HG03064 (cell line): ENCODE results near the gene NKAIN2.

Experiments
- ATAC-seq: cut with Tn5 transposase; IDR thresholded peaks from one replicate; pipeline ENCODE4 v1.9.1; 2021; ENCODE audit warnings: low read depth; ENCODE audit not compliant: unreplicated experiment

Gene NKAIN2

DNA sequence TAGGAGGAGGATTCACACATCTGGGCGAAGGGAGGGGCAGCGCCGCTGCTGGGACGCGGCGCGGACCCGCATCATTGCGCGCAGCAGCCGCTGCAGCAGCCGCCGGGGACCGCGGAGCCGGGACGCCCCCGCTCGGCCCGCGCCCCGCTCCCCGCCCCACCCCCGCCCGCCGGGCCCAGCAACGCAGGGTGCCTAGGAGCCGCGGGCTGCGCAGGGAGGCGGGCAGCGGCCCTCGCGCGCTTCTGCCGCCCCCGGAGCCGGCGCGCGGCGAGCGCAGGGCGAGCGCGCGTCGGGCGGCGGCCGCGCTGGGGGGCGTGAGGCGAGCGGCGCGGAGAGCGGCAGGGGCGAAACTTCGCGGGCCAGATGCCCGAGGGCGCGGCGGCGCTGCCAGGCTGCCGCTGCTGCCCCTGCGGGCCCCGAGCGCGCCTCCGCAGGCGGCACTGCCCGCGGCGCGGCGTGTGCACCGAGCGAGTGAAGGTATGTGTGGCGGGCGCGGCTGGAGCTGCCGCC, at the start of gene NKAIN2:
Gene NKAIN2, plus strand, starts transcription at position 362 of the 510 bp plus-strand sequence.
- ATAC-seq, result peak; percentile 38

GRCh38 chr6:123759472-123759871, 44.2 kb upstream of the NKAIN2 start:
- no peak for ATAC-seq

DNA sequence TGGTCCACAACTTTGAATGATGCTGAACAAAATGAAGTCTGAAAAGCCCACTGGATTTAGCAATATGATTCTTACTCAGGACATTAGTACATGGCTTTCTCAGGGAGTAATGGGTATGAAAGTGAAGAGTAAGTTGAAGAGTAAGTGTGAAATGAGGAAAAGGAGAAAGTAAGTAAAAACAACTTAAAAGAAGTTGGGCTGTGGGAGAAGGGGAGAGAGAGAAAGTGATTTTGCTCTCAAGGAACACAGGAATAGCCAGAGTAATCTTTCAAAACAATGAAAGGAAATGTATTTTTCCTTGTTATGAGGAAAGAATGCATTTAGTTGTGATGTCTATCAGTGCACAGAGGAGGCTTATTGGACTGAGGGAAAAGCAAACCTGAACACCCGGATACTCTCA, 39.8 kb upstream of the NKAIN2 start:
- no peak for ATAC-seq

- no peak for ATAC-seq
Measured at GRCh38 chr6:123764722-123765121, 38.9 kb upstream of the NKAIN2 start.

- ATAC-seq, result no peak
Measured at GRCh38 chr6:123768921-123769320, 34.7 kb upstream of the NKAIN2 start.

- no peak for ATAC-seq
Measured at GRCh38 chr6:123769431-123769830, 34.2 kb upstream of the NKAIN2 start.

DNA sequence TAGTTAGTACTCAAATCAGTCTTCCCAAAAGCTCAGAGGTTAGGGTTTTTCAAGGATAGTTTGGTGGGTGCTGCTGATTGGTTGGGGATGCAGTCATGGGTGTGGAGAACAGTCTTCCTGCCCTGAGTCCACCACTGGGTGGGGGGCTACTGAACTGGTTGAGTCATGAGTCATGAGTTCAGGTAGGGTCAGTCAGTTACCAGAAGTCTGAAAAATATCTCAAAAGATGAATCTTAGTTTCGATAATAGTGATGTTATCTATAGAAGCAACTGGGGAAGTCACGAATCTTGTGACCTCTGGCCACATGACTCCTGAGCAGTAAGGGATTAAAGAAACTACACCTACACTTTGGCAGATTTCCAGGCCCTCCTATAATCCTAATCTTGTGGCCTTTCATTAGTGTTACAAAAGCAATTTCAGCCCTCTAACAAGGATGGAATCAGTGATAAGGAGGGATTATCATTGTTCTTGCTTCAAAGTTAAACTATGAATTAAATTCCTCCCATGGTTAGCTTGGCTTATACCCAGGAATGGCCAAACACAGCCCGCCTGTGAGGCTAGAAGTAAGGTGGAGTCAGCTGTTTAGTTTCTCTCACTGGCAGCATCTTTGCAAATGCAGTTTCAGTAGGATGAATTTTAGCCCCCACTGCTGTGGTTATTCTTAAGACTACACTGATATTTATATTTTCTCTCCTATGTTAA, 33.3 kb upstream of the NKAIN2 start:
- no peak for ATAC-seq

DNA sequence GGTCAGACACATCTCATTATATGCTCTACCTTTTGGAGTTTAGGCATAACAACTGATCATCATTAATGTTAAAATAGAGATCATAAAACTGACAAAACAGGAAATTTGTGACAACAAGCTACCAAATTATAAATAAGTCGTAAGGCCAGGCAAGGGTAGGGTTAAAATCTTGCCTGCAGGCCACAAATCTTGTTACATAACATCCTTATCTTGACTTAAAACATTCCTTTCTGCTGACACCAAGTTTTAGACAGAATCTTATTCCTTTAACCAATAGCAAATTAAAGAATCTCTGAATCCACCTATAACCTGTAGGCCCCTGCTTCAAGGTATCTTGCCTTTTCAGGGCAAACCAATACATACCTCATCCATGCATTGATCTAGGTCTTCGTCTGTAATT, 32.5 kb upstream of the NKAIN2 start:
- ATAC-seq, result no peak

DNA sequence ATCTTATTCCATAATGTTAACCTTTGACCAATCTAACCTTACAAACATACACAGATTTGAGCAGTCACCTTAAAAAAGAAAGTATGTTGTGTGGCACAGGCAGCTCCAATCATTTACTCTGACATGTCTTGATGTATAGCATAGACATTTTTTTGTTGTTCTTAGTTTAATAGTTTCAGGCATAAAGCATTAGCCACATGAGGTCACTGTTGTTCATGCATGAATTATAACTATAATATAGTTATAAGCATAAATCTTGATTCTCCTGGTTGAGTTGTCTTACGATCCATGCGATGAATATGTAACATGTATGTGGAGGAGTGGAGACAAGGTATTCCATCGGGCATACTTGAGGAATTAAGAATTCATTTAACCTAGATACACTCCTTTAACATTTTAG, 26.1 kb upstream of the NKAIN2 start:
- no peak for ATAC-seq

- no peak for ATAC-seq
Measured at GRCh38 chr6:123780021-123780420, 23.6 kb upstream of the NKAIN2 start.

- no peak for ATAC-seq
Measured at GRCh38 chr6:123784330-123784729, 19.3 kb upstream of the NKAIN2 start.

DNA sequence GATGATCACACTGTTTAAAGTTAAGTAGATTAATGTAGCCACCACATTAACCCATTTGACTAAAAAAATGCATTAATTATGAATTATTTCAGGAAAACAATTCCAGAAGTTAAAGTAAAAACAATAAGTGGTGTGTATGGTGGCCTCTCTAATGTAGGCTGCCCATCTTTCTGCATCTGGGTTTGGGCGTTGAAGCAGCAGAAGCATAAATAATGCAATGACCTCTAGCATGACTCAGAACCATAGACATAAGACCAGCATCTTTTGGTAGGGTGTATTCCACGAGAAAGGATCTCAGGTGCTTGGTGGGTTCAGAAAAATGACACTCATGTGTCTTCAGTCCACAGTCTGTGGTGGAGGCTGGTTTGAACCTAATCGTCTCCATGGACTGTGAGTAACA, 18.6 kb upstream of the NKAIN2 start:
- ATAC-seq, result no peak

DNA sequence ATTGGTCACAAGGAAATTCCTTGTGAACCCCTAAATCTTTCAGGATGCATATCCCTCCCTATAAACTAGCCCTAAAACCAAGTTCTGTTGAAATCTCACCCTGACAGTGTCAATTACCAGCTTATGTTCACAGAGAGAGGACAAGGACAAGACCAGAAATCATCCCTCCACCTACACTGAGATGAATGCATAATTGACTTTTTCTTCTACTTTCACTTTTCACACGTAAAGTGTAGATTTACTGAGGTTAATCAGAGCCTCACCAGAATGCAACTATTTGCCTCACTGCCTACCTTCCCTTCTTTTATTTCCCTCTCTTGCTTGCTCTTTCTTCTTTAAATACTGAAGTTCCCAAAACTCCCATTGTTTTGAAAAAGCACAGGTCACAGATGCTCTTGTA, 15.3 kb upstream of the NKAIN2 start:
- ATAC-seq, result no peak

DNA sequence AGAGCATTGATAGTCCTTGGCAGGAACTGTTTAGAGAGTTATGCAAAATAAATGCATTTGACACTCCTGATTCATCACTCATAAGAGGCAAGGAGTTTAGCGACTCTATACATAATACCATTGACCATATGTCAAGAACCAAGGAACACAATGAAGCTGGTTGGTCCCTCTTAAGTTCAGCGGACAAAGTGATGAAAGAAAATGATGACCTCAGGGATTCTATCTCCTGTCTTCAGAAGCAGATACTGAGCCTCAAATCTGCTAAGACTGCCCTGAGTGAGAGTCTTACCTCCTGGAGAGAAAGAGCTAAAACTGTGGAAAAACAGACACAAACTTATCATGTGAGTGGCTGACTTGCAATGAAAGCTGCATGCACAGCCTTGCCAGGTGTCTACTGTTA, 9.5 kb upstream of the NKAIN2 start:
- ATAC-seq, result no peak

GRCh38 chr6:123794799-123795198, 8.9 kb upstream of the NKAIN2 start:
- no peak for ATAC-seq

GRCh38 chr6:123801067-123801466, 2.6 kb upstream of the NKAIN2 start:
- no peak for ATAC-seq

DNA sequence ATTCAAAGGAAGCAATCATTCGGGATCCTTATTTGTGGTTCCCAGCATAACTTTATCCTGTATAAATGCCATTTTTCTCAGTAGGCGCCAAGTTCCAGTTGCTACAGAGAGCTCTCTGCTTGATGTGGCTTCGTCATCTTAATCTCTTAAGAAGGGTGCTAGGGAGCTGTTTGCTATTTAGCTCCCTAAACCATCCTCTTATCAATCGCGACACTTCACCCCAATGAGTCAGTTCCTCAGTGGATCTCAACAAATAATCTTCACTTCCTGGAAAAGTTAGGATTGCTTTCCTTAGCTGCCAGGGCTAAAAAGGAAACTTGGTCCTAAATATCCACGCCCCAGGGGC, 1.3 kb upstream of the NKAIN2 start:
- no peak for ATAC-seq

DNA sequence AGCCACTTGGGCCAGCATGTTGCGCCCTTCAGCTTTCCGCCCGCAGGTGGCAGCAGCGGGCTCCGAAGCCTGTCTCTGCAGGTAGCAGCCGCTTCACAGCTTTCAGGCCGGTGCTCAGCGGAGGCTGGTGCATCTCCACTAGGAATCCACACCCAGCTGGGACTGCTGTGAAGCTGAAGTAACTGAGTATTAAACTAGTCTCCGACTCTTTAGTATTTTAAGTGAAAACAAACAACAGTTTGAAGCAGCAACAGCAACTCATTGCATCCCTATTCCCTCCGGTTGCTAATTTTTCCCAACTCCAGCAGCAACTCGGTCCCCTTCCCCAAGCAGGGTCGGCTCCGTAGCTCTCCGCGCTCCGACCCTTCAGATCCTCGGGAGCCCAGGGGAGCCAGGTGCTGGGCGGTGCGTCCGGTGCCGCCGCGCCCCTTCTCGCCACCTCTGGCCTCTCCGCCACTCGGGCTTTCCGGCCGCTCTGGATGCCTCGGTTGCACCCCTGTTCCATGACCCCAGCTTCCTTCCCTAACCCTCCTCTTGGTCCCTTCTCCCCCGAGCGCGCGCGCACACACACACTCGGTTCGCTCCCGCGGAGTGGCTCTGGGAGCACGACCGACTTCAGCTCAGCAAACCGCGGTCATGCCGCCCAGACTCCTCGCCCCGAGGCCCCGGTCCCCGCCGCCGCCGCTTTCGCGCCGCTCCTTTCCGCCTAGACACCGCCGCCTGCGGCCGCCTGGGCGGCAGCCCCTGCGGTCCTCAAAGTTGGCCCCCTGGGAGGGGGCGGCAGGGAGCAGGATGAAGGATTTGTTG, 765 bp upstream of the NKAIN2 start:
- peak; percentile 97 for ATAC-seq

DNA sequence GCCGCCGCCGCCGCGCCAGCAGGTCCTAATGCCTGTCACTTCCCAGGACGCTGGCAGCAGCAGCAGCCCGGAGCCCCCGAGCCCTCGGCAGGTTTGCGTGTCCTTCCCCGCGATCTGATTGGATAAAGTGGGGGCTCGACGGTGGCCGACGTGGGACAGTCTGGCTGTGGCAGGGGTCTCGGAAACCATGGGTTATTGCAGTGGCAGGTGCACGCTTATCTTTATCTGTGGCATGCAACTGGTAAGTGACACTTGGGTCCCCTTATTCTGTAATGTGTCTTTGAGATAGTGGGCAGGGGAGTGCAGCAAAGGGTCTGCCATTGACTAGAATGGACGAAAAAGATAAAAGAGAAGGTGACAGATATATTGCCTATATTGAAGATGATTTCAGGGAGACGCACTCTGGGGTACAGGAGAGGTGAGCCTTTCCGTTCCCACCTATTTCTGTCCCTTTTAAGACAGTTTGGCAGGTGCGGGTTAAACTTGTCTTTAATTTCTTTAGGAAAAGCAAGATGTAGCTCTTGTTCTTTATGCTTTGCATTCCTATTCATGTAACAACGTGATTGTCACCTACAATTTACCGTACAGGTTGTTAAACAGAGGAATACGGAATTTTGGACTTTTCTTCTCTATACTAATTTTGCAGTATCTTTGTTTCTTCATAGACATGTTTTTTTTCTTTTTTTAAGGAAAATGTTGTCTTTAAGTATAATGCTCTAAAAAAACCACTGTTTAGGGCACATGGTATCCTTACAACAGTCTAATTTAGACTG, 535 bp downstream of the NKAIN2 start:
- no peak for ATAC-seq

DNA sequence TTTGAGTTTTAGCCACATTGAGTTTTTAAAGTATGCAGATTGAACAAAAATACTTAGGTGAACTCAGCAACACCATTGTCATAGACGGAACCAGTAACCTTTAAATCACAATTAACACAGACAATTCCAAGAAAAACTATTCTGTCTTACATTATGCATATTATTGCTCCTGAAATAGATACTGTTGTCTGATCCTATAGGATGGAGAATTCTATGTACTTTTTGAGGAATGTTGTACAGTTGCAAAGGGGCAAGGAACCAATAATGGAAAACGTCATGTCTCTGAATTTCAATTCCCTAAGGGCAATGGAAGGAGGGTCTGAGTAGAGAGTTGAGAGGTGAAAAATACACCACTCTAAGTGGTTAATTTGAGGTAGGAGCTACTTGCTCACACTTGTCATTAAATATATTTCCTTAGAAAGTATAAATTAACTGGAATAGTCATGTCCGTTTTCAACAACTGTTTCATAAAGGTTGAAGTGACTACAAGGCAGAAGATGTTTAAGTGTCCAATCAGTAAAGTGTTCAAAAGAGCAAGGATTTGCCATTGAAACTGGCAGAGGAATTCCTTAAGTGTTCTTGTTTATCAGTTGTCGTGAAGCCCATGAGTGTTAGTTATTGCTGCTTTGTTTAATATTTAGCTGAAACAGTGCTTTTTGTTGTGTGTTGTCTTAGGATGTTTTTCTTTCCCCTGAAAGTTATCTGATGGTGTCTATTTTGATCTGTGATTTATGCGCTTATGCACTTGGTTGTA, 1.3 kb downstream of the NKAIN2 start:
- ATAC-seq, result no peak

DNA sequence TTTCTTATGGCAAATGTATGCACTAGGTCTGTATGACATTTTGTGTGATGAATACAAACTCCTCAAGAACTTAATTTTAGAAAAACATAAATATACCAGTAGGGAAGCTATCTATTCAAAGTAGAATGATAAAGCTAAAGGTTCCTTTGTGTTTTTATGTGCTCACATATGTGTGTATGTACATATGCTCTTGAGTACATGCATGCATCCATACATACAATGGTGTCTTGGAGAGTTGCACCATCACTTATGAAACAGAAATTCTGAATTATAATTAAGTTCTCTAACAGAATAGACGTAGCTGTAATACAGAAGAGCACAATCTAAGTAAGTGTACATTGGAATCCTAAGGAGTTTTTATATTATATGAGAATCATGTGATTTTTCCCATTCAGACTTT, 2.3 kb downstream of the NKAIN2 start:
- no peak for ATAC-seq
